HG03571 (cell line): ENCODE data around the gene EEF2.

Source experiments
- ATAC-seq: cut with Tn5 transposase; IDR thresholded peaks from one replicate; pipeline ENCODE4 v1.9.1; 2021; ENCODE audit not compliant: unreplicated experiment

The EEF2 gene

GRCh38 chr19:3986260-3987041 lies 1.2 kb upstream of the EEF2 start:
- ATAC-seq = no peak

DNA sequence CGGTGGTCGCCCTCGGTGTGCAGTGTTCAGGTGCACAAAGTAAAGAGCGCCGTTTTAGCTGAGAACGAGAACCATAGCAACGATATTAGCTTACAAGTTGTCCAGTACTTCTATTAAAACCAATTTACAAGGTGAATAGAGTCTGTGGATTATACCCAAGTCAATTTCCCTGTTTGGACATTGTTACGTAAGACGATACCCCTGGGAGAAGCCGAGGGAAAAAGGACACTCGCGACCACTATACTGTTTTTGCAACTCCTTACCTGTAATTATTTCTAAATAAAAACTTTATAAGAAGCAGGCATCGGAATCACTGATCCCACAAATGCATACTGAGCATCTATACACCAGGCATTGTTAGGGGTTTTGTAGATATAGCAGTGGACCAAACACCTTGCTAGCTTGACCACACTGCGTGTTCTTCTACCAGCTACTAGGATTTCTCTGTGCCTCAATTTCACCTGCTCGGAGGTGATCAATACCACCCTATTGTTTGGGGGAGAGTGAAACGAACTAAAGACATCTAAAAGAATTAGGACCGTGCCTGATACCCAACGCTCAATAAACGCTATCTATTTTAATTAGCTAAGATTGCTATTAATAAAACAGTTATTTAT lies 488 bp upstream of the EEF2 start:
- ATAC-seq = no peak

GRCh38 chr19:3984584-3984907 lies 717 bp downstream of the EEF2 start:
- ATAC-seq = no peak

DNA sequence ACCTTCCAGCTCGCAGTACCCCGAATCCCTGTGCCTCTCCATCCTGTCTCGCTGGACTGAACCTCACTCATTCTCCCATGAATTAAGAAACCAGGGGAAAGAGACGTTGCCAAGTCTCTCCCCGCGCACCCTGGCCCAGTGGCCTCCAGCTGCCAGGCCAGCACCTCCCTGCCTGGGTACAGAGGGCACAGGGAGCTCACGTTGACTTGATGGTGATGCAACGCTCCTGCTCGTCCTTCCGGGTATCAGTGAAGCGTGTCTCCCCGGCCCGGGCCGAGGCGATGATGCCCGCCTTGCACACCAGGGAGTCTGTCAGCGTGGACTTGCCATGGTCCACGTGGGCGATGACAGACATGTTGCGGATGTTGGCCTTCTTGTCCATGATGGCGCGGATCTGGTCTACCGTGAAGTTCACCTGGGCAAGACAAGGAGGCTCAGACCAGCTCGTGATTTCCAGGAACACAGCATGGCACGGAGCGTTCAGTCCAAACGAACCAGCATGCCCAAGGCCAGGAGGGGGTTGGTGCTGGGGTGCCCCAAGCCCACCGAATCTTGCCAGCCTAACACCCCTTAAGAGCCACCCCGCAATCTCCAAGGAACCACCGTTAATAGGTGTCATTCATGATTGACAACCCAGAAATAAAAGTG lies 1.2 kb downstream of the EEF2 start:
- ATAC-seq = no peak

DNA sequence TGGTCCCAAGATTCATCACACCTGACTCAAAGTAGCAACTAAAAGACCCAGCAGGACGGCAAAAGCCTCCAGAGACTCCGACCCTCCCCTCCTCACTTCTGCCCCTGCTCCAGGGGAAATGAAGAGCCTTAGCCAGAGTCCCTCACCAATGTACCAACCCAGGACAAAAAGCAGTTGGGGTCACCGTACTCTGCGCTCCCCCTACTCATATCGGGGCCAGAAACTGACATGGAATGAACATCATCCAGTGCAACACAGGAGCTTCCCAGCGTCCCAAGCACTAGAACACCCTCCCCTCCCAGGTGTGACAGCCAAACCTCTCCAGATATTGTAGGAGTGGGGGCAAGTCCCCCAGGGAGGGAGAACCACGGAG lies 1.7 kb downstream of the EEF2 start:
- no peak for ATAC-seq

GRCh38 chr19:3982701-3983541 lies 2.3 kb downstream of the EEF2 start:
- no peak for ATAC-seq

DNA sequence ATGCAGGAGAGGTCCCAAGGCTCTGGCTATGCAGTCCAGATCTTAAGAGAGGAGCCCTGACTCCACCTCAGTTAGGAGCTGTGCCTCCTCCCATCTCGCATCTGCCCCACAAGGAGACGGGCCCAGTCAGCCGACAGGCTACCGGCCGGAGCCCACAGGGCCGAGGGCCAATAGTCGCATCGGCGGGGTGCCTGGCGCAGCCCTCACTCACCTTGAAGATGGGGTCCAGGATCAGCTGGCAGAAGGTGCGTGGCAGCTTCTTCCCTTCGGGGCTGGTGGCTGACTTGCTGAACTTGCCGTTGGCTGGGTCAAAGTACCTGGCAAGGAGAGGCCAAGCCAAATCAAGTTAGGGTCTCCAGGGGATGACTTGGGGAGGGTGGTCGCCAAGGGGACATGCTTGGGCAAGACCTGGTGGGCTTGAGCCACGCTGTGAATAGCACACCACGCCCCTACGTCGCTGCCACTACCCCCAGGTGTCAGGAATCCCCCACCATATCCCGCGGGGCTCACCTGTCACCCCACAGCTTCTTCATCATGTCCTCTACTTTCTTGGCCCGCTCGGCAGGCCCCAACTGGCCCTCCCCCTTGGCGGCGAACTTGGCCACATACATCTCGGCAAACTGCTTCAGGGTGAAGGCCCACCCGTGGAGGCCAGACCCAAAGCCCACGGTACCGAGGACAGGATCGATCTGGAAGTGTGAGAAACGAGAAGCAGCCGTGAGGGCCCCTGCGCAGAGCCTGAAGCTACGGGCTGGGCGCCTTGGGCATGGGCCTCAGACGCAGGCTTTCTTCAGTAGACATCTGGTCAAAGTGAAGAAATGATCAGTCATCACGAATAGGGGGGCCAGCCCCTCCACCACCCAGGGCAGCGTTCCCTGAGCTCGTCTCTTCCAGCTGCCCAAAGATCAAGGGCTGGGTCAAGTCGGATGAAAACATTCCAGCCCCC lies 3.3 kb downstream of the EEF2 start:
- ATAC-seq = no peak

DNA sequence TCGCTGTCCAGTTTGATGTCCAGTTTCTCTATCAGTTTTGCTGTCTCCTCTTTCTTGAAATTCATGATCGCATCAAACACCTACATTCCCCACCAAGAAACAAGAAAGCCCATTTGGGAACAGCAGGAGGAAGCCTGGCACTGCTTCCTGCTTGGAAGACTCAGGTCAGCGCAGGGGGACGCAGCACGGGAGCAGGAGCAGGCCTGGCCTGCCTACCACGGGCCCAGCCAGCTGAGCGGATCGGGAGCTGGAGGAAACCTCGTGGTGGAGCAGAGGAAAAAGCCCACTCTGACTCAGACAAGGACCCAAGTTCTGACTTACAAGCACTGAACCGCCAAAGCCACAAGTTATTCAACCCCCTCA lies 3.9 kb downstream of the EEF2 start:
- no peak for ATAC-seq

DNA sequence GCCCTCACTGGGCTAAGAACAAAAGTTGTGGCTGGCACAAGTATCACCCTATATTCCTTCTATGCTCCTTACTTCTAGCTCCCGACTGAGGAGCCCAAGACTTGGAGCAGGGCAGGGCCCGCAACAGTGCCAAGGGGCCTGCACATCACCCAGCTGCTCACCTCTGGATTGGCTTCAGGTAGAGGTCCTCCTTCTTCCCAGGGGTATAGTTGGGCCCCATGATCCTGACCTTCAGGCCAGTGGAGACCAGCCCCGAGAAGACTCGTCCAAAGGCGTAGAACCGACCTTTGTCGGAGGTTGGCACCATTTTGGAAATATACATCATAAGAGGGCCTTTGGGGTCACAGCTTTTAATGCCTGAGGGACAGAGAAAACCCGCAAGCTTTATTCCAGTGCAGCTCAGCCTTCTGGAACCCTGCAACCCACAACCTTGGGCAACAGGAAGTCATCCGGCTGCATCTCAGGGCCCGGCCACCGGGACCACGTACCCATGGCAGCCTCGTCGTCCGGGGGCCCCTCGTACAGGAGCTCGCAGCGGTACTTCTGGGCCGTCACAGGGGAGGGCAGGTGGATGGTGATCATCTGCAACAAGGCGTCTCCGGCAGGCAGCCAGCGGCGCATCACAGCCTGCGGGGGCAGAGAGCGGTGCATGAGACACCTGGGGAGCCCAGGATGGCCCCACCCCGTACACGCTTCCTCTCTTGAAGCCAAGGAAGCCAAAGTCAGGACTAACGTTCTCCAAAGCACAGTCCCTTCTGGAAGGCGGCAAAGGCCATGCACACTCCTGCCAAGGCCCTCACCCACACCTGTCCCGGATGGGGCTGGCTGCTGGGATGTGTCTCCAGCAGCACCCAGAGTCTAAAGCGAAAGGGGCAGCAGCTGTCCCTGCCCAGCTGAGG lies 4.7 kb downstream of the EEF2 start:
- ATAC-seq = no peak

DNA sequence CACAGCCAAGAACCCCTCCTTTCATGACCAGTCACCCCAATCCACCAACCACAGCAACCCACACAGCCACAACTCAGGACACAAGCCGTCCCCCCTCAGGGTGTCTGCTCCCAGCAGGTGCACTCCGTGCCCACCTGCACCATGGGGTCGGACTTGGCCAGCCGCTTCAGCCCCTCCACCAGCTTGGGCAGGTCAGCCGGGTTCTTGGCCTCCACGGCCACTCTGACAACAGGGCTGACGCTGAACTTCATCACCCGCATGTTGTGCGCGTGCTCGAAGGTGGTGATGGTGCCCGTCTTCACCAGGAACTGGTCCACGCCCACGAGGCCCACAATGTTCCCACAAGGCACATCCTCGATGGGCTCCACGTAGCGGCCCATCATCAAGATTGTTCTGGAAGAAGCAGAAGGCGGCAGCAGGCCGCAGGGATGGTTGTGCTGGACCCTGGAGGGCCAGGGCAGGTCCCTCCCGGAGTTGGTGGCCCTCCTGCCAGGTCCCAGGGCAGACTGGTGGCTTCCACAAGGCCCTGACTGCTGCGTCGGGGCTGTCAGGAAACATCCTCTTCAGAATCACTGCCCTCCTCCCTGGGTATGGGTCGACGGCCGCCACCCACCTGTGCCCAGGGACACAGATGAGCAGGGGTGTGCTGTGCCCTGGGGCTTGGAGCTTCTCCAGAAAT lies 5.5 kb downstream of the EEF2 start:
- ATAC-seq = no peak

DNA sequence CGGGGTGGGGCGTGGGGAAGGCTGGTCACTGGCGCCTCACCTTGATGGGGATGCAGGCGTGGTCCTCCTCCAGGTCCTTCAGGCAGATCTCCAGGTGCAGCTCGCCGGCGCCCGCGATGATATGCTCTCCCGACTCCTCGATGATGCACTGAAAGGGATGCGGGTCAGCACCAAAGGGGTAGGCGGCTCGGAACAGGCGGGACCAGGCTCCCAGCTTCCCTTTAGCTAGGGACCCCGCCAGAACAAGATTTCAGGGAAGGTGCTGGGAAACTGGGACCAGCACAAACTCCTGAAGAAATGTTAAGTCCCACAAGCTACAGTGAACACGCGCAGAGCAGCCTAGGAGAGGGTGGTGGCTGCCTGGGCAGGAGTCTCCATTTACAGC lies 6.0 kb downstream of the EEF2 start:
- ATAC-seq = no peak

GRCh38 chr19:3978145-3978544 lies 7.1 kb downstream of the EEF2 start:
- ATAC-seq = no peak

GRCh38 chr19:3977242-3978143 lies 7.8 kb downstream of the EEF2 start:
- ATAC-seq = no peak

GRCh38 chr19:3976495-3977241 lies 8.6 kb downstream of the EEF2 start:
- ATAC-seq = no peak

- no peak for ATAC-seq
These were observed 9.6 kb downstream of the EEF2 start for GRCh38 chr19:3975637-3976087.

DNA sequence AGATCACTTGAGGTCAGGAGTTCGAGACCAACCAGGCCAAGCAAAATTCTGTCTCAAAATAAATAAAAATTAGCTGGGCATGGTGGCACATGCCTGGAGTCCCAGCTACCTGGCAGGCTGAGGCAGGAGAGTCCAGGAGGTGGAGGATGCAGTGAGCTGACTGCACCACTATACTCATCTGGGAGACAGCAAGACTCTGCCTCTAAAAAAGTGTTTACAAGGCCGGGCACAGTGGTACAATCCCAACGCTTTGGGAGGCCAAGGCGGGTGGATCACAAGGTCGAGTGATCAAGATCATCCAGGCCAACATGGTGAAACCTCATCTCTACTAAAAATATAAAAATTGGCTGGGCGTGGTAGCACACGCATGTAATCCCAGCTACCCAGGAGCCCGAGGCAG lies 10.1 kb downstream of the EEF2 start:
- no peak for ATAC-seq
